ENCODE data around the gene THOC2.

DNA sequence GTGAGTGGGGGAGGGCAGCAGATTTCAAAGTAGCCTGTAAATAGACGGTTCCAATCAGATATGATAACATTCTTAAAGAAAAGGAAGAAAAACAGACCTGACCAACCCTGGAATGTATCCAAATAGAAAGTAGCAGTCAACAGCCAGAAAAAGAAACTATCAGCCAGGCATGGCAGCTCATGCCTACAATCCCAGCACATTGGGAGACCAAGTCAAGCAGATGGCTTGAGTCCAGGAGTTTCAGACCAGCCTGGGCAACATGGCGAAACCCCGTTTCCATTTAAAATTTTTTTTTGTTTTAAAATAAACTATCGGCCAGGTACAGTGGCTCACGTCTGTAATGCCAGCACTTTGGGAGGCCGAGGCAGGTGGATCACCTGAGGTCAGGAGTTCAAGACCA lies 125.0 kb downstream of the THOC2 start:
- TF ChIP-seq POLR2AphosphoS5 (IDR thresholded peaks at IDR 0.05; ENCODE audit: low read depth, low read length) (no peak), SIN3A (IDR thresholded peaks at IDR 0.05; ENCODE audit: borderline replicate concordance, insufficient read depth, low read length) (no peak), FOXP2 (optimal IDR thresholded peaks at IDR 0.05; ENCODE audit: borderline replicate concordance, extremely low read depth, extremely low read length, insufficient read depth) (no peak)
- TF ChIP-seq, protein P1, sequence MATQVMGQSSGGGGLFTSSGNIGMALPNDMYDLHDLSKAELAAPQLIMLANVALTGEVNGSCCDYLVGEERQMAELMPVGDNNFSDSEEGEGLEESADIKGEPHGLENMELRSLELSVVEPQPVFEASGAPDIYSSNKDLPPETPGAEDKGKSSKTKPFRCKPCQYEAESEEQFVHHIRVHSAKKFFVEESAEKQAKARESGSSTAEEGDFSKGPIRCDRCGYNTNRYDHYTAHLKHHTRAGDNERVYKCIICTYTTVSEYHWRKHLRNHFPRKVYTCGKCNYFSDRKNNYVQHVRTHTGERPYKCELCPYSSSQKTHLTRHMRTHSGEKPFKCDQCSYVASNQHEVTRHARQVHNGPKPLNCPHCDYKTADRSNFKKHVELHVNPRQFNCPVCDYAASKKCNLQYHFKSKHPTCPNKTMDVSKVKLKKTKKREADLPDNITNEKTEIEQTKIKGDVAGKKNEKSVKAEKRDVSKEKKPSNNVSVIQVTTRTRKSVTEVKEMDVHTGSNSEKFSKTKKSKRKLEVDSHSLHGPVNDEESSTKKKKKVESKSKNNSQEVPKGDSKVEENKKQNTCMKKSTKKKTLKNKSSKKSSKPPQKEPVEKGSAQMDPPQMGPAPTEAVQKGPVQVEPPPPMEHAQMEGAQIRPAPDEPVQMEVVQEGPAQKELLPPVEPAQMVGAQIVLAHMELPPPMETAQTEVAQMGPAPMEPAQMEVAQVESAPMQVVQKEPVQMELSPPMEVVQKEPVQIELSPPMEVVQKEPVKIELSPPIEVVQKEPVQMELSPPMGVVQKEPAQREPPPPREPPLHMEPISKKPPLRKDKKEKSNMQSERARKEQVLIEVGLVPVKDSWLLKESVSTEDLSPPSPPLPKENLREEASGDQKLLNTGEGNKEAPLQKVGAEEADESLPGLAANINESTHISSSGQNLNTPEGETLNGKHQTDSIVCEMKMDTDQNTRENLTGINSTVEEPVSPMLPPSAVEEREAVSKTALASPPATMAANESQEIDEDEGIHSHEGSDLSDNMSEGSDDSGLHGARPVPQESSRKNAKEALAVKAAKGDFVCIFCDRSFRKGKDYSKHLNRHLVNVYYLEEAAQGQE (IDR thresholded peaks at IDR 0.05; ENCODE audit: insufficient read depth in 1 of 2, low read depth in 2 of 2, low read length in 2 of 2) = no peak

Data from PFSK-1 (cell line).